AG04450 (cell line): Measurements from ENCODE around the gene PDE4D. TPM values are rescaled to one million over a fixed set of nuclear protein-coding genes. Genes with fewer than 3 reads are reported as not detected.

ENCODE experiments used
- CTCF ChIA-PET: fragments of 300-600, 350-600 bp; formaldehyde crosslinking; extraction: SDS; loops from one replicate; lab custom pipeline; 2022; ENCODE audit warnings: antibody characterized with exemption, inconsistent platforms; lab: Charles Lee
- POLR2A ChIA-PET: fragments of 350-600 bp; formaldehyde crosslinking; extraction: SDS; loops from one replicate; lab custom pipeline; 2021; ENCODE audit warnings: antibody characterized with exemption, inconsistent platforms; lab: Yijun Ruan, JAX
- DNase-seq: peaks from one replicate; pipeline ENCODE4 v3.0.0-alpha.2; 2011; ENCODE audit warnings: low read depth, low spot score
- H3K27ac ChIP-seq: one replicate; pipeline ENCODE4 v1.5.1; 2012; ENCODE audit warnings: low read depth, low read length, control low read depth
- H3K27me3 ChIP-seq: one replicate; pipeline ENCODE4 v1.6.0; 2012; ENCODE audit warnings: low read length; ENCODE audit not compliant: control insufficient read depth, insufficient read depth
- H3K4me3 ChIP-seq: 2 replicates; pipeline ENCODE4 v1.5.1; 2011; ENCODE audit warnings: mild to moderate bottlenecking, low read depth, low read length, control low read depth
- H3K9me3 ChIP-seq: 2 replicates; pipeline ENCODE4 v1.5.1; 2012; ENCODE audit warnings: low read length; ENCODE audit not compliant: control insufficient read depth, insufficient read depth
- CTCF ChIP-seq: IDR thresholded peaks from 2 replicates; pipeline ENCODE4 v1.5.1; 2011; ENCODE audit warnings: low read depth, low read length, control low read depth, inconsistent platforms
- polyA plus RNA-seq: library from polyadenylated mRNA; depleted of rRNA; stranded (reverse); fragments of >200 nt; gene quantifications from 2 replicates; pipeline ENCODE4 v1.2.3, GENCODE V29; 2011

Gene PDE4D
- polyA plus RNA-seq, 1 experiment: 12.0 TPM

GRCh38 chr5:59066367-59067163 is 827.0 kb downstream of the PDE4D start:
- Histone ChIP-seq H3K27ac (peak overlapping the region; percentile 11), H3K27me3 (no peaks in the 10 kb centered on the region), H3K9me3 (no peaks in the 10 kb centered on the region), H3K4me3 (no peak overlapping the region)
- CTCF ChIA-PET: interaction anchor here (1.1 to 1.7 kb wide), 2 partner anchors 175 to 180 kb away, joined by 4 read pairs; no protein-coding TSS in a partner anchor
- DNase-seq: no peak
- no peak for TF ChIP-seq CTCF
- POLR2A ChIA-PET: interaction anchor here (0.9 kb wide), 1 partner anchor 27 kb away, joined by 3 read pairs; no protein-coding TSS in a partner anchor

- Histone ChIP-seq H3K27ac (no peak overlapping the region), H3K27me3 (no peaks in the 10 kb centered on the region), H3K9me3 (no peaks in the 10 kb centered on the region), H3K4me3 (no peak overlapping the region)
- ChIA-PET POLR2A (interaction anchor here (1.6 kb wide), 1 partner anchor 14 kb away, joined by 3 read pairs; no protein-coding TSS in a partner anchor), CTCF (interaction anchor here (1.7 kb wide), 1 partner anchor 179 kb away, joined by 4 read pairs; no protein-coding TSS in a partner anchor)
- no peak for TF ChIP-seq CTCF
- DNase-seq: no peak
Observed at GRCh38 chr5:59065554-59065953, 828.0 kb downstream of the PDE4D start.

GRCh38 chr5:59064293-59064692 is 829.2 kb downstream of the PDE4D start:
- Histone ChIP-seq H3K27ac (no peak overlapping the region), H3K4me3 (no peak overlapping the region), H3K9me3 (no peaks in the 10 kb centered on the region), H3K27me3 (no peaks in the 10 kb centered on the region)
- TF ChIP-seq CTCF: no peak
- no peak for DNase-seq
- ChIA-PET CTCF (no interaction called here), POLR2A (interaction anchor here (1.6 kb wide), 1 partner anchor 16 kb away, joined by 3 read pairs; no protein-coding TSS in a partner anchor)

GRCh38 chr5:59062986-59063683 is 830.4 kb downstream of the PDE4D start:
- no peak for TF ChIP-seq CTCF
- CTCF ChIA-PET: interaction anchor here (0.7 to 3.2 kb wide), 2 partner anchors 9 to 111 kb away, joined by 6 to 11 read pairs; no protein-coding TSS in a partner anchor
- no peak overlapping the region for H3K27ac ChIP-seq
- H3K9me3 ChIP-seq: no peaks in the 10 kb centered on the region
- H3K4me3 ChIP-seq: no peak overlapping the region
- no peaks in the 10 kb centered on the region for H3K27me3 ChIP-seq
- no peak for DNase-seq
- POLR2A ChIA-PET: no interaction called here
